ENCODE results near the gene CCDC110.

- TF ChIP-seq ZNF217 (CRISPR knock-in tag; IDR thresholded peaks at IDR 0.05) (no peak), ZNF431 (CRISPR knock-in tag; IDR thresholded peaks at IDR 0.05) (no peak), CBX1 (IDR thresholded peaks at IDR 0.05; ENCODE audit: low read depth) (no peak), ZNF766 (CRISPR knock-in tag; conservative IDR thresholded peaks at IDR 0.05) (no peak), MCM7 (IDR thresholded peaks at IDR 0.05) (no peak), ETV6 (IDR thresholded peaks at IDR 0.05; ENCODE audit: borderline replicate concordance in 1 of 2, low read depth in 2 of 2, low read length in 1 of 2) (no peak), ETV6 (CRISPR knock-in tag; IDR thresholded peaks at IDR 0.05; ENCODE audit: borderline replicate concordance) (no peak)
Observed at GRCh38 chr4:185465707-185466106, 5.8 kb downstream of the CCDC110 start.

All from K562 (cell line).